Fibroblast of lung (primary cell): ENCODE data around the gene STK32C. TPM values are rescaled to one million over a fixed set of nuclear protein-coding genes. Genes with fewer than 3 reads are reported as not detected.

ENCODE experiments used
- DNase-seq, 2 donors: peaks; one replicate each; pipeline versions ENCODE4 v3.0.0 to v3.0.0-alpha.2; 2010; ENCODE audit warnings: low read depth in 2 of 2
- H2AFZ ChIP-seq: 2 replicates; pipeline ENCODE4 v1.5.1; 2012; ENCODE audit warnings: low read length, control low read depth, inconsistent platforms
- H3K27ac ChIP-seq: 2 replicates; pipeline ENCODE4 v1.5.1; 2011; ENCODE audit warnings: low read length, control low read depth; ENCODE audit not compliant: insufficient read depth
- H3K27me3 ChIP-seq: 2 replicates; pipeline ENCODE4 v1.5.1; 2011; ENCODE audit warnings: mild to moderate bottlenecking, low read length; ENCODE audit not compliant: control insufficient read depth, insufficient read depth
- H3K36me3 ChIP-seq: 2 replicates; pipeline ENCODE4 v1.5.1; 2011; ENCODE audit warnings: low read length; ENCODE audit not compliant: control insufficient read depth, insufficient read depth
- H3K4me1 ChIP-seq: 2 replicates; pipeline ENCODE4 v1.5.1; 2011; ENCODE audit warnings: low read length; ENCODE audit not compliant: control insufficient read depth, insufficient read depth; ENCODE audit errors: extremely low read depth
- H3K4me2 ChIP-seq: 2 replicates; pipeline ENCODE4 v1.5.1; 2011; ENCODE audit warnings: low read length, control low read depth; ENCODE audit not compliant: insufficient read depth; ENCODE audit errors: extremely low read depth
- H3K4me3 ChIP-seq, 4 experiments: fragments of 200-600 bp in 1 of 4; sonication (generic) in 1 of 4; replicated peaks in 1 of 4; 2 replicates each; pipeline ENCODE4 v1.5.1; 2011 to 2016; ENCODE audit warnings: low read length in 4 of 4, low read depth in 3 of 4, mild to moderate bottlenecking in 3 of 4, control low read depth in 2 of 4, inconsistent platforms in 1 of 4, mixed read lengths in 1 of 4; ENCODE audit not compliant: insufficient read depth in 1 of 4; ENCODE audit errors: control extremely low read depth in 1 of 4
- H3K79me2 ChIP-seq: 2 replicates; pipeline ENCODE4 v1.5.1; 2012; ENCODE audit warnings: mild to moderate bottlenecking, low read length, inconsistent platforms; ENCODE audit not compliant: control insufficient read depth, insufficient read depth
- H3K9ac ChIP-seq: 2 replicates; pipeline ENCODE4 v1.5.1; 2011; ENCODE audit warnings: mild to moderate bottlenecking, low read length, control low read depth; ENCODE audit not compliant: insufficient read depth
- H3K9me3 ChIP-seq: 2 replicates; pipeline ENCODE4 v1.5.1; 2012; ENCODE audit warnings: low read depth, low read length; ENCODE audit not compliant: control insufficient read depth, insufficient read depth
- H4K20me1 ChIP-seq: 2 replicates; pipeline ENCODE4 v1.5.1; 2011; ENCODE audit warnings: low read length; ENCODE audit not compliant: control insufficient read depth, insufficient read depth; ENCODE audit errors: extremely low read depth
- CTCF ChIP-seq, 2 donors: IDR thresholded peaks in 1 of 2; conservative IDR thresholded peaks in 1 of 2; 1 replicate in 1 of 2; 2 replicates in 1 of 2; pipeline ENCODE4 v1.5.1; 2011 to 2012; ENCODE audit warnings: low read length in 2 of 2, control low read depth in 1 of 2, inconsistent platforms in 1 of 2, low read depth in 1 of 2, mild to moderate bottlenecking in 1 of 2
- EZH2 ChIP-seq: IDR thresholded peaks from 2 replicates; pipeline ENCODE4 v1.5.1; 2012; ENCODE audit warnings: low read length, control low read depth, mild to moderate bottlenecking; ENCODE audit errors: missing control alignments
- polyA plus RNA-seq, 2 donors: library from polyadenylated mRNA; depleted of rRNA in 1 of 2; stranded (reverse) in 1 of 2; unstranded in 1 of 2; fragments of >200 nt; gene quantifications; 2 replicates each; pipeline ENCODE4 v1.2.1, GENCODE V29; 2011 to 2012; ENCODE audit warnings: missing spikeins in 1 of 2
- total RNA-seq: library from RNA; depleted of rRNA; stranded (reverse); fragments of >200 nt; gene quantifications from 2 replicates; pipeline ENCODE4 v1.2.1, GENCODE V29; 2014

STK32C gene
- total and polyA plus RNA-seq, 2 donors (not counting 1 experiment from before 2014, with no cell fraction given), result 4.4 to 21.5 TPM

- H3K4me3 ChIP-seq, result no peak overlapping the region
- TF ChIP-seq EZH2 (no peak), CTCF (conservative IDR thresholded peaks at IDR 0.05 in 1 of 2, IDR thresholded peaks at IDR 0.05 in 1 of 2; ENCODE audit: low read depth in 1 of 2, low read length in 2 of 2) (no peak)
- H3K9me3 ChIP-seq, result no peaks in the 10 kb centered on the region
- H3K27me3 ChIP-seq, result no peaks in the 10 kb centered on the region
- no peak overlapping the region for H3K9ac ChIP-seq
- H4K20me1 ChIP-seq, result no peaks in the 10 kb centered on the region
- H3K79me2 ChIP-seq, result no peaks in the 10 kb centered on the region
- no peak overlapping the region for H3K4me2 ChIP-seq
- H3K4me1 ChIP-seq, result no peaks in the 10 kb centered on the region
- H2AFZ ChIP-seq, result no peak overlapping the region
- H3K27ac ChIP-seq, result no peak overlapping the region
- H3K36me3 ChIP-seq, result no peaks in the 10 kb centered on the region
- no peak for DNase-seq
Measured at GRCh38 chr10:132205650-132206376, 101.9 kb downstream of the STK32C start.

- TF ChIP-seq CTCF (conservative IDR thresholded peaks at IDR 0.05 in 1 of 2, IDR thresholded peaks at IDR 0.05 in 1 of 2; ENCODE audit: low read depth in 1 of 2, low read length in 2 of 2) (no peak), EZH2 (no peak)
- H3K9me3 ChIP-seq, result no peaks in the 10 kb centered on the region
- H3K36me3 ChIP-seq, result no peaks in the 10 kb centered on the region
- H3K79me2 ChIP-seq, result no peaks in the 10 kb centered on the region
- H3K9ac ChIP-seq, result no peak overlapping the region
- no peaks in the 10 kb centered on the region for H4K20me1 ChIP-seq
- no peak overlapping the region for H3K4me2 ChIP-seq
- DNase-seq, result no peak
- no peak overlapping the region for H3K27ac ChIP-seq
- H2AFZ ChIP-seq, result no peak overlapping the region
- H3K4me1 ChIP-seq, result no peaks in the 10 kb centered on the region
- H3K4me3 ChIP-seq, result no peak overlapping the region
- no peaks in the 10 kb centered on the region for H3K27me3 ChIP-seq
Measured at GRCh38 chr10:132204781-132205473, 102.8 kb downstream of the STK32C start.

- no peaks in the 10 kb centered on the region for H3K79me2 ChIP-seq
- no peaks in the 10 kb centered on the region for H3K36me3 ChIP-seq
- no peak overlapping the region for H3K4me2 ChIP-seq
- H3K4me1 ChIP-seq, result no peaks in the 10 kb centered on the region
- no peak overlapping the region for H2AFZ ChIP-seq
- no peak for TF ChIP-seq EZH2
- TF ChIP-seq CTCF (conservative IDR thresholded peaks at IDR 0.05 in 1 of 2, IDR thresholded peaks at IDR 0.05 in 1 of 2; ENCODE audit: low read depth in 1 of 2, low read length in 2 of 2), result no peak
- no peak for DNase-seq
- H4K20me1 ChIP-seq, result no peaks in the 10 kb centered on the region
- no peak overlapping the region for H3K4me3 ChIP-seq
- no peak overlapping the region for H3K9ac ChIP-seq
- no peaks in the 10 kb centered on the region for H3K27me3 ChIP-seq
- no peaks in the 10 kb centered on the region for H3K9me3 ChIP-seq
- H3K27ac ChIP-seq, result no peak overlapping the region
Measured at GRCh38 chr10:132204078-132204780, 103.5 kb downstream of the STK32C start.
